HG02973 (cell line): ENCODE results near the gene SMCO2.

Source experiments
- ATAC-seq: cut with Tn5 transposase; IDR thresholded peaks from one replicate; pipeline ENCODE4 v1.9.1; 2021; ENCODE audit warnings: moderate library complexity; ENCODE audit not compliant: unreplicated experiment

Gene SMCO2

GRCh38 chr12:27549236-27549800, 102.8 kb downstream of the SMCO2 start:
- no peak for ATAC-seq

DNA sequence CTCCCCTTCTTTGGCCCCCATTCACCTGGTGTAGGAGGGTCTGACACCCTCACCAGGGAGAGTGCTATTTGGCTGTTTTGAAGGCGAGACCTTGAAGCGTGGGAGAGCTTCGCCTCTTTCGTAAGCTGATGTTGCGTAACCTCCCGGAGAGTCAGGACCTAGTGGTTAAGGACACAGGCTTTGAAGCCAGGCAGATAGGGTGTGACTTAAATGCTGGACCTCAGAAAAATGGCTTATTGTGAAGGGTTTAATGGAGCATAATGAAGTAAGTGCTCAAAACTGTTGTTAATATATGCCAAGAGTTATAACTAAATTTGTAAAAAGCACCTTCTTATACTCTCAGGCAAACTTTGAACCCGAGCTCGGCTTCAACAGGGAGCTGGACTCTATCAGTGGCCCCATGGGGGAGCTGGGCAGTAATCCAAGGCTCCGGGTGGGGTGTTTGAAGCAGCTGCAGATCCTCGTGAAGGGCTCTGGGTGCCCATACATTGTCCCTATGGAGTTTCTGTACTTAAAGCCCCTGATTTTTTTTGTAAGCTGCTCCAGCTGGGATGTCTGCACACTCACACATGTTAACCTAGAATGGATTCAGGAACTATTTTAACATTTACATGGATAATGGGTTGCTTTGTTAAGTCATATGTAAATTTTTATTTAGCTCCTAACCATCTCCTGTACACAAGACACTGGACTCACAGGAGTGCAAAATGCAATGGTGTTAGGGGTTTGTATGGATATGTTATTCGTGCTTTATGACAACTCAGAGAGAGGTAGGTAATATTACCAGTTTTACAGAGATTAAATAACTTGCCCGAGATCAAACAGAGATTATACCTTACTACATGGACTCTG, 103.5 kb downstream of the SMCO2 start:
- no peak for ATAC-seq

DNA sequence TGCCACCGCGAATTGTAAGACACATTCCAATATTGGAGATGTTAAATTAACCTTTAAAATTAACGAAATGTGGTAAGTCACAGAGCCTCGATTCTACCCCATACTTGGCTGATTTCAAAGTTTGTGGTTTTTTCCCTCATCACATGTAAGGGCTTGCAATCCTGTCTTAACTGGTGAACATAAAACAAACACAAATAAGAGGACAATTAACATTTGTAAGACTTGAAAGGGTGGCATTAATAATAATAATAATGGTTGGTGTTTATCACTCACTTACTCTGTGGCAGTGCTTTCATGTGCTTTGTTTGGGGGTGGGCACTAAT, 104.1 kb downstream of the SMCO2 start:
- no peak for ATAC-seq

GRCh38 chr12:27551172-27551840, 104.8 kb downstream of the SMCO2 start:
- no peak for ATAC-seq
